WTC11 (cell line): ENCODE results near the gene FANK1. TPM values are rescaled to one million over a fixed set of nuclear protein-coding genes. Genes with fewer than 3 reads are reported as not detected.

Source experiments
- ATAC-seq: fragments of 200-7000 bp; cut with Tn5 transposase; 2 replicates; pipeline ENCODE4 v1.10.0; 2021; ENCODE audit warnings: mild to moderate bottlenecking, moderate library complexity
- CTCF ChIA-PET: fragments of 300-600 bp; sonication (Branson Sonifier 250); formaldehyde crosslinking; loops from one replicate; lab custom pipeline; 2021; ENCODE audit warnings: antibody characterized with exemption; lab: Charles Lee
- POLR2A ChIA-PET: fragments of 350-600 bp; sonication (Branson Sonifier 250); formaldehyde crosslinking; loops from one replicate; lab custom pipeline; 2021; ENCODE audit warnings: antibody characterized with exemption; lab: Charles Lee
- DNase-seq: peaks from one replicate; pipeline ENCODE4 v3.0.0; 2021; ENCODE audit warnings: low spot score
- H3K27ac Mint-ChIP-seq: 2 replicates; pipeline ENCODE4 v1.8.0; 2021; ENCODE audit warnings: mixed read lengths
- H3K27me3 Mint-ChIP-seq: 2 replicates; pipeline ENCODE4 v1.8.0; 2021; ENCODE audit warnings: low read depth, mild to moderate bottlenecking, moderate library complexity, mixed read lengths
- H3K36me3 Mint-ChIP-seq: 2 replicates; pipeline ENCODE4 v1.8.0; 2021; ENCODE audit warnings: mixed read lengths
- H3K4me1 Mint-ChIP-seq: 2 replicates; pipeline ENCODE4 v1.8.0; 2022; ENCODE audit warnings: mixed read lengths
- H3K4me3 Mint-ChIP-seq: 2 replicates; pipeline ENCODE4 v1.8.0; 2021; ENCODE audit warnings: mild to moderate bottlenecking, moderate library complexity, mixed read lengths
- H3K9me3 Mint-ChIP-seq: 2 replicates; pipeline ENCODE4 v1.8.0; 2021; ENCODE audit warnings: mixed read lengths
- EMX1 ChIP-seq: fragments of 250-450 bp; sonication (Bioruptor Pico); IDR thresholded peaks from 2 replicates; pipeline ENCODE4 v1.8.0; 2021; ENCODE audit warnings: mild to moderate bottlenecking
- ESRRA ChIP-seq: sonication (generic); formaldehyde crosslinking; IDR thresholded peaks from 2 replicates; pipeline ENCODE4 v1.8.1; 2022; ENCODE audit warnings: mild to moderate bottlenecking, missing genetic modification reagents, borderline replicate concordance
- ETV6 ChIP-seq: sonication (generic); formaldehyde crosslinking; IDR thresholded peaks from 2 replicates; pipeline ENCODE4 v1.8.1; 2022; ENCODE audit warnings: mild to moderate bottlenecking, missing genetic modification reagents
- MYBL2 ChIP-seq: sonication (generic); formaldehyde crosslinking; IDR thresholded peaks from 2 replicates; pipeline ENCODE4 v1.8.1; 2023; ENCODE audit warnings: mild to moderate bottlenecking, moderate library complexity, missing genetic modification reagents
- NFATC4 ChIP-seq: fragments of 250-450 bp; sonication (Bioruptor Pico); IDR thresholded peaks from 2 replicates; pipeline ENCODE4 v1.9.0; 2021; ENCODE audit warnings: mild to moderate bottlenecking
- NFE2L1 ChIP-seq: sonication (generic); formaldehyde crosslinking; IDR thresholded peaks from 2 replicates; pipeline ENCODE4 v1.8.1; 2023; ENCODE audit warnings: missing genetic modification reagents
- OVOL2 ChIP-seq: fragments of 250-450 bp; sonication (Bioruptor Pico); IDR thresholded peaks from 2 replicates; pipeline ENCODE4 v1.9.0; 2021; ENCODE audit warnings: mild to moderate bottlenecking, borderline replicate concordance
- RELA ChIP-seq: sonication (generic); formaldehyde crosslinking; IDR thresholded peaks from 2 replicates; pipeline ENCODE4 v1.8.1; 2022; ENCODE audit warnings: missing genetic modification reagents, mild to moderate bottlenecking, borderline replicate concordance
- SMAD4 ChIP-seq: sonication (generic); formaldehyde crosslinking; IDR thresholded peaks from 2 replicates; pipeline ENCODE4 v1.8.0; 2022; ENCODE audit warnings: mild to moderate bottlenecking, missing genetic modification reagents
- SP1 ChIP-seq: sonication (generic); formaldehyde crosslinking; conservative IDR thresholded peaks from 2 replicates; pipeline ENCODE4 v1.8.1; 2022; ENCODE audit warnings: missing genetic modification reagents
- ZNF121 ChIP-seq: sonication (generic); formaldehyde crosslinking; IDR thresholded peaks from 2 replicates; pipeline ENCODE4 v1.8.0; 2023; ENCODE audit warnings: missing genetic modification reagents
- ZNF396 ChIP-seq: fragments of 250-450 bp; sonication (Bioruptor Pico); IDR thresholded peaks from 2 replicates; pipeline ENCODE4 v1.8.0; 2021; ENCODE audit warnings: mild to moderate bottlenecking, moderate library complexity, borderline replicate concordance
- total RNA-seq: library from RNA; stranded (reverse); gene quantifications from 3 replicates; pipeline ENCODE4 v1.2.3, GENCODE V29; 2021
- TF ChIP-seq, protein P1 (sequence below): sonication (generic); formaldehyde crosslinking; IDR thresholded peaks from 2 replicates; pipeline ENCODE4 v1.8.1; 2022; ENCODE audit warnings: low read depth, mild to moderate bottlenecking, moderate library complexity, missing genetic modification reagents, borderline replicate concordance
- TF ChIP-seq, protein P2 (sequence below): fragments of 200-600 bp; IDR thresholded peaks from 2 replicates; pipeline ENCODE4 v1.8.0; 2022; ENCODE audit warnings: antibody characterized with exemption
- TF ChIP-seq, protein P3 (sequence below): sonication (generic); formaldehyde crosslinking; IDR thresholded peaks from 2 replicates; pipeline ENCODE4 v1.8.1; 2023; ENCODE audit warnings: mild to moderate bottlenecking, missing genetic modification reagents
- TF ChIP-seq, protein P4 (sequence below): sonication (generic); formaldehyde crosslinking; IDR thresholded peaks from 2 replicates; pipeline ENCODE4 v1.8.0; 2022; ENCODE audit warnings: mild to moderate bottlenecking, missing genetic modification reagents
- TF ChIP-seq, protein P5 (sequence below): sonication (generic); formaldehyde crosslinking; IDR thresholded peaks from 2 replicates; pipeline ENCODE4 v1.8.1; 2022; ENCODE audit warnings: missing genetic modification reagents, borderline replicate concordance
- TF ChIP-seq, protein P6 (sequence below): sonication (generic); formaldehyde crosslinking; IDR thresholded peaks from 2 replicates; pipeline ENCODE4 v1.8.1; 2022; ENCODE audit warnings: low read depth, missing genetic modification reagents, borderline replicate concordance

FANK1 gene
- total RNA-seq, 1 experiment from 2014 or later, result 3.4 TPM

DNA sequence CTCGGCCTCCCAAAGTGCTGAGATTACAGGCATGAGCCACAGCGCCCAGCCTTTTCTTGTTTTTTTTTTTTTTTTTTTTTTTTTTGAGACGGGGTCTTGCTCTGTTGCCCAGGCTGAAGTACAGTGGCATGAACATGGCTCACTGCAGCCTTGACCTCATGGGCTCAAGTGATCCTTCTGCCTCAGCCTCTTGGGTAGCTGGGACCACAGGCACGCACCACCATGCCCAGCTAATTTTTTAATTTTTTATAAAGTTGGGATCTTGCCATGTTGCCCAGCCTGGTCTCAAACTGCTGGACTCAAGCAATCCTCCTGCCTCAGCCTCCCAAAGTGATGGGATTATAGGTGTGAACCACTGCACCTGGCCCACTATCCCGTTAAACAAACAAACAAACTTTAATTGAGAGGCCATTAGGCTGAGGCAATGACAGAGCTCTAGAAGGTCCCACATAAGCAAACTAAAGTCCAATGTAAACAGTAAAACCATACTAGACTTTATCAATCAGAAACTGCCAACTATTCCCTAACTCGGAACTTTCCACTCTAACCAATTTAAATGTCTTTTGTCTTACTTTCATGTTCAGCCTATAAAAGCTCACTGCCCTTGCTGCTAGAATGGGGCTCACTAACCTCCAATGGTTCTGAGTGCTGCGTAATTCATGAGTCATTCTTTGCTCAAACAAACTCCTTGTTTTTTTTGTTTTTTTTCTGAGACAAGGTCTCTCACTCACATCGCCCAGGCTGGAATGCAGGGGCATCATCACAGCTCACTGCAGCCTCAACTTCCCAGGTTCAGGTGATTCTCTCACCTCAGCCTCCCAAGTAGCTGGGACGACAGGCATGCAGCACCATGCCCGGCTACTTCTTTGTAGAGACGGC, 17.2 kb upstream of the FANK1 start:
- DNase-seq (no peak), ATAC-seq (no peak)
- peaks cover 34% of the 10 kb centered on the region for H3K9me3 Mint-ChIP-seq
- 0 out of 2 replicates have a peak, but pooled peaks have one; percentile 21 for TF ChIP-seq ZNF121 (CRISPR knock-in tag)
- no peak for TF ChIP-seq SMAD4
- peaks cover 27% of the 10 kb centered on the region for H3K4me1 Mint-ChIP-seq
- H3K27ac Mint-ChIP-seq, result no peak overlapping the region
- H3K27me3 Mint-ChIP-seq, result peaks cover 5% of the 10 kb centered on the region
- H3K4me3 Mint-ChIP-seq, result no peak overlapping the region
- peaks cover 58% of the 10 kb centered on the region for H3K36me3 Mint-ChIP-seq
- CTCF ChIA-PET, result no interaction called here
- POLR2A ChIA-PET, result no interaction called here

DNA sequence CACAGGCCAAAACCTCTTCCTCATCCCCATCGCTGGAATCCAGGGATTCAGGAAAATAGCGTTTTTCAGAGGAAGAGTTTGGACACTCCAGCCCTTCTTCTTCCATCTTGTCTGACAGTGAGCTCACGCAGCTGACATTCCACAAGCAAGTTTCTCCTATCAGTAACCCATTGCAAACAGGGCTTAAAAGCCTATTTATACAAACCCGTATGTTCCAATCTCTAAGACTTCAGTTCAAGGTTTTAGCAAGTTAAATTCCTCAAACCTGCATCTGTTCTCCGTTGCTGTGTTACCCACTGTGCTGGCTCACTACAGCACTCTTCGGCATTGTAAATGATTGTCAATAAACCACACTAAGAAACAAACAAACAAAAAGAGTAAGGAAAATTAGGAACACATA, 15.6 kb upstream of the FANK1 start:
- POLR2A ChIA-PET, result no interaction called here
- CTCF ChIA-PET, result interaction anchor here (0.6 to 2.5 kb wide), 2 partner anchors 12 to 54 kb away, joined by 3 to 13 read pairs; no protein-coding TSS in a partner anchor
- ATAC-seq (peak; percentile 31), DNase-seq (no peak)
- peak overlapping the region; percentile 53; the same call in 1 of the 2 replicates for H3K27ac Mint-ChIP-seq
- TF ChIP-seq, protein P1, sequence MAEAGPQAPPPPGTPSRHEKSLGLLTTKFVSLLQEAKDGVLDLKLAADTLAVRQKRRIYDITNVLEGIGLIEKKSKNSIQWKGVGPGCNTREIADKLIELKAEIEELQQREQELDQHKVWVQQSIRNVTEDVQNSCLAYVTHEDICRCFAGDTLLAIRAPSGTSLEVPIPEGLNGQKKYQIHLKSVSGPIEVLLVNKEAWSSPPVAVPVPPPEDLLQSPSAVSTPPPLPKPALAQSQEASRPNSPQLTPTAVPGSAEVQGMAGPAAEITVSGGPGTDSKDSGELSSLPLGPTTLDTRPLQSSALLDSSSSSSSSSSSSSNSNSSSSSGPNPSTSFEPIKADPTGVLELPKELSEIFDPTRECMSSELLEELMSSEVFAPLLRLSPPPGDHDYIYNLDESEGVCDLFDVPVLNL, result no peak
- no peak for TF ChIP-seq OVOL2 (CRISPR knock-in tag)
- no peak for TF ChIP-seq ETV6 (CRISPR knock-in tag)
- no peak for TF ChIP-seq SMAD4
- TF ChIP-seq, protein P2, sequence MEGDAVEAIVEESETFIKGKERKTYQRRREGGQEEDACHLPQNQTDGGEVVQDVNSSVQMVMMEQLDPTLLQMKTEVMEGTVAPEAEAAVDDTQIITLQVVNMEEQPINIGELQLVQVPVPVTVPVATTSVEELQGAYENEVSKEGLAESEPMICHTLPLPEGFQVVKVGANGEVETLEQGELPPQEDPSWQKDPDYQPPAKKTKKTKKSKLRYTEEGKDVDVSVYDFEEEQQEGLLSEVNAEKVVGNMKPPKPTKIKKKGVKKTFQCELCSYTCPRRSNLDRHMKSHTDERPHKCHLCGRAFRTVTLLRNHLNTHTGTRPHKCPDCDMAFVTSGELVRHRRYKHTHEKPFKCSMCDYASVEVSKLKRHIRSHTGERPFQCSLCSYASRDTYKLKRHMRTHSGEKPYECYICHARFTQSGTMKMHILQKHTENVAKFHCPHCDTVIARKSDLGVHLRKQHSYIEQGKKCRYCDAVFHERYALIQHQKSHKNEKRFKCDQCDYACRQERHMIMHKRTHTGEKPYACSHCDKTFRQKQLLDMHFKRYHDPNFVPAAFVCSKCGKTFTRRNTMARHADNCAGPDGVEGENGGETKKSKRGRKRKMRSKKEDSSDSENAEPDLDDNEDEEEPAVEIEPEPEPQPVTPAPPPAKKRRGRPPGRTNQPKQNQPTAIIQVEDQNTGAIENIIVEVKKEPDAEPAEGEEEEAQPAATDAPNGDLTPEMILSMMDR, result no peak
- TF ChIP-seq, protein P3, sequence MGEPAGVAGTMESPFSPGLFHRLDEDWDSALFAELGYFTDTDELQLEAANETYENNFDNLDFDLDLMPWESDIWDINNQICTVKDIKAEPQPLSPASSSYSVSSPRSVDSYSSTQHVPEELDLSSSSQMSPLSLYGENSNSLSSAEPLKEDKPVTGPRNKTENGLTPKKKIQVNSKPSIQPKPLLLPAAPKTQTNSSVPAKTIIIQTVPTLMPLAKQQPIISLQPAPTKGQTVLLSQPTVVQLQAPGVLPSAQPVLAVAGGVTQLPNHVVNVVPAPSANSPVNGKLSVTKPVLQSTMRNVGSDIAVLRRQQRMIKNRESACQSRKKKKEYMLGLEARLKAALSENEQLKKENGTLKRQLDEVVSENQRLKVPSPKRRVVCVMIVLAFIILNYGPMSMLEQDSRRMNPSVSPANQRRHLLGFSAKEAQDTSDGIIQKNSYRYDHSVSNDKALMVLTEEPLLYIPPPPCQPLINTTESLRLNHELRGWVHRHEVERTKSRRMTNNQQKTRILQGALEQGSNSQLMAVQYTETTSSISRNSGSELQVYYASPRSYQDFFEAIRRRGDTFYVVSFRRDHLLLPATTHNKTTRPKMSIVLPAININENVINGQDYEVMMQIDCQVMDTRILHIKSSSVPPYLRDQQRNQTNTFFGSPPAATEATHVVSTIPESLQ, result no peak
- no peak for TF ChIP-seq ZNF396 (CRISPR knock-in tag)
- no peak for TF ChIP-seq ESRRA (CRISPR knock-in tag)
- TF ChIP-seq EMX1 (CRISPR knock-in tag), result no peak
- TF ChIP-seq NFE2L1 (CRISPR knock-in tag), result no peak
- peaks cover 5% of the 10 kb centered on the region for H3K27me3 Mint-ChIP-seq
- H3K4me1 Mint-ChIP-seq, result peaks cover 27% of the 10 kb centered on the region
- H3K36me3 Mint-ChIP-seq, result peaks cover 43% of the 10 kb centered on the region
- H3K9me3 Mint-ChIP-seq, result peaks cover 21% of the 10 kb centered on the region
- peak overlapping the region; percentile 50 for H3K4me3 Mint-ChIP-seq

DNA sequence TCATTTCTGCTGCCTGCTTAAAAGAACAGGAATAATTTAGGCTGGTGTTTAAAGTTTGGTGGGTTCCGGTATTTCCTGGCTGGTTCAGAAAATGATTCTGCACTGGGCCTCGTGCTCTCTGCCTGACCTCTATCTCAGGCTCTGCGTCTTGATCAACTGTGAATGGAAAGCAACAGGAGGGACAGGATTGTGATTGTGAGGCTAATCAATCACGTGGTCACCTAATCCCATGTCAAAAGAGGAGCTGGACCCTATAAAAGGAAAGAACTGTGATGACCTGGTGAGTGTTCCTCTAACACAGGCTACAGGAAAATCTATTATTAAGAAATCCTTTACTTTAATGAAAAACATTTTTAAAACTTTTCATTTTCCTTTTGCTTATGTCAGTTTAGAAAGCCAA, 15.2 kb upstream of the FANK1 start, which contains the start of gene DHX32:
TSS of gene DHX32 (minus strand) at position 101 of the 400 bp plus-strand sequence. CDS start 468 bp downstream, outside the sequence.
- POLR2A ChIA-PET, result no interaction called here
- peak within 1 kb of the TSS; percentile 88 for H3K27ac Mint-ChIP-seq
- peak; percentile 28 for DNase-seq
- TF ChIP-seq RELA, result no peak
- no peak for TF ChIP-seq NFATC4 (CRISPR knock-in tag)
- TF ChIP-seq, protein P4, sequence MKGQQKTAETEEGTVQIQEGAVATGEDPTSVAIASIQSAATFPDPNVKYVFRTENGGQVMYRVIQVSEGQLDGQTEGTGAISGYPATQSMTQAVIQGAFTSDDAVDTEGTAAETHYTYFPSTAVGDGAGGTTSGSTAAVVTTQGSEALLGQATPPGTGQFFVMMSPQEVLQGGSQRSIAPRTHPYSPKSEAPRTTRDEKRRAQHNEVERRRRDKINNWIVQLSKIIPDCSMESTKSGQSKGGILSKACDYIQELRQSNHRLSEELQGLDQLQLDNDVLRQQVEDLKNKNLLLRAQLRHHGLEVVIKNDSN (CRISPR knock-in tag), result peak; percentile 83
- peak; percentile 26; the same call in 1 of the 2 replicates for TF ChIP-seq SP1 (CRISPR knock-in tag)
- TF ChIP-seq, protein P5, sequence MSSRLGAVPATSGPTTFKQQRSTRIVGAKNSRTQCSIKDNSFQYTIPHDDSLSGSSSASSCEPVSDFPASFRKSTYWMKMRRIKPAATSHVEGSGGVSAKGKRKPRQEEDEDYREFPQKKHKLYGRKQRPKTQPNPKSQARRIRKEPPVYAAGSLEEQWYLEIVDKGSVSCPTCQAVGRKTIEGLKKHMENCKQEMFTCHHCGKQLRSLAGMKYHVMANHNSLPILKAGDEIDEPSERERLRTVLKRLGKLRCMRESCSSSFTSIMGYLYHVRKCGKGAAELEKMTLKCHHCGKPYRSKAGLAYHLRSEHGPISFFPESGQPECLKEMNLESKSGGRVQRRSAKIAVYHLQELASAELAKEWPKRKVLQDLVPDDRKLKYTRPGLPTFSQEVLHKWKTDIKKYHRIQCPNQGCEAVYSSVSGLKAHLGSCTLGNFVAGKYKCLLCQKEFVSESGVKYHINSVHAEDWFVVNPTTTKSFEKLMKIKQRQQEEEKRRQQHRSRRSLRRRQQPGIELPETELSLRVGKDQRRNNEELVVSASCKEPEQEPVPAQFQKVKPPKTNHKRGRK, result no peak
- TF ChIP-seq, protein P6, sequence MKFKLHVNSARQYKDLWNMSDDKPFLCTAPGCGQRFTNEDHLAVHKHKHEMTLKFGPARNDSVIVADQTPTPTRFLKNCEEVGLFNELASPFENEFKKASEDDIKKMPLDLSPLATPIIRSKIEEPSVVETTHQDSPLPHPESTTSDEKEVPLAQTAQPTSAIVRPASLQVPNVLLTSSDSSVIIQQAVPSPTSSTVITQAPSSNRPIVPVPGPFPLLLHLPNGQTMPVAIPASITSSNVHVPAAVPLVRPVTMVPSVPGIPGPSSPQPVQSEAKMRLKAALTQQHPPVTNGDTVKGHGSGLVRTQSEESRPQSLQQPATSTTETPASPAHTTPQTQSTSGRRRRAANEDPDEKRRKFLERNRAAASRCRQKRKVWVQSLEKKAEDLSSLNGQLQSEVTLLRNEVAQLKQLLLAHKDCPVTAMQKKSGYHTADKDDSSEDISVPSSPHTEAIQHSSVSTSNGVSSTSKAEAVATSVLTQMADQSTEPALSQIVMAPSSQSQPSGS (CRISPR knock-in tag), result no peak
- no peak for TF ChIP-seq ZNF396 (CRISPR knock-in tag)
- no peak for TF ChIP-seq MYBL2 (CRISPR knock-in tag)

More for the DNA sequence above, 15.2 kb upstream of the FANK1 start, which contains the start of gene DHX32:
- H3K4me1 Mint-ChIP-seq, result peaks cover 27% of the 10 kb centered on the region
- CTCF ChIA-PET, result interaction anchor here (0.6 to 2.5 kb wide), 4 partner anchors 53 to 622 kb away, joined by 3 to 13 read pairs (median 4); no protein-coding TSS in a partner anchor
- peaks cover 5% of the 10 kb centered on the region for H3K27me3 Mint-ChIP-seq
- peak within 1 kb of the TSS; percentile 50 for H3K4me3 Mint-ChIP-seq
- ATAC-seq, result peak; percentile 98
- H3K9me3 Mint-ChIP-seq, result peaks cover 16% of the 10 kb centered on the region
- H3K36me3 Mint-ChIP-seq, result peaks cover 39% of the 10 kb centered on the region
